Activated naive CD8-positive, alpha-beta T cell treated with anti-CD3 and anti-CD28 coated beads, Interleukin-2, amount 50 U/mL, for 24 hours (primary cell): ENCODE data around the gene MCM9.
"Not testable (repeated sequence)": the region's sequence is repeated elsewhere in the genome, so short reads cannot be mapped to it uniquely, and the experiment has no call there.

Experiments
- ATAC-seq: fragments of 150-1000 bp; cut with Tn5 transposase; one replicate; pipeline ENCODE4 v1.10.0; 2021
- DNase-seq: peaks from one replicate; pipeline ENCODE4 v3.0.0; 2021
- H3K27ac Mint-ChIP-seq: one replicate; pipeline ENCODE4 v1.8.0; 2021; ENCODE audit warnings: mild to moderate bottlenecking, mixed read lengths
- H3K27me3 Mint-ChIP-seq: one replicate; pipeline ENCODE4 v1.8.0; 2021; ENCODE audit warnings: mixed read lengths
- H3K36me3 Mint-ChIP-seq: one replicate; pipeline ENCODE4 v1.8.0; 2021; ENCODE audit warnings: low read depth, mixed read lengths
- H3K4me1 Mint-ChIP-seq: one replicate; pipeline ENCODE4 v1.8.0; 2021; ENCODE audit warnings: mixed read lengths
- H3K4me3 Mint-ChIP-seq: one replicate; pipeline ENCODE4 v1.8.0; 2021; ENCODE audit warnings: mild to moderate bottlenecking, moderate library complexity, mixed read lengths
- H3K9me3 Mint-ChIP-seq: one replicate; pipeline ENCODE4 v1.8.0; 2021; ENCODE audit warnings: mixed read lengths

Gene MCM9

GRCh38 chr6:118776607-118777549, 158.1 kb downstream of the MCM9 start:
- Mint-ChIP-seq H3K4me1 (peaks cover 21% of the 10 kb centered on the region), H3K9me3 (no peaks in the 10 kb centered on the region), H3K27ac (peak overlapping the region; percentile 50), H3K27me3 (no peaks in the 10 kb centered on the region), H3K4me3 (no peak overlapping the region), H3K36me3 (no peaks in the 10 kb centered on the region)
- DNase-seq (peak; percentile 64), ATAC-seq (peak; percentile 82)

- H3K4me3 Mint-ChIP-seq: no peak overlapping the region
- peaks cover 21% of the 10 kb centered on the region for H3K4me1 Mint-ChIP-seq
- H3K9me3 Mint-ChIP-seq: no peaks in the 10 kb centered on the region
- ATAC-seq (no peak), DNase-seq (no peak)
- no peaks in the 10 kb centered on the region for H3K27me3 Mint-ChIP-seq
- H3K27ac Mint-ChIP-seq: no peak overlapping the region
- H3K36me3 Mint-ChIP-seq: no peaks in the 10 kb centered on the region
Observed at GRCh38 chr6:118775381-118775780, 159.6 kb downstream of the MCM9 start.

- Mint-ChIP-seq H3K36me3 (no peaks in the 10 kb centered on the region), H3K27ac (no peak overlapping the region), H3K9me3 (no peaks in the 10 kb centered on the region), H3K27me3 (no peaks in the 10 kb centered on the region), H3K4me1 (peaks cover 26% of the 10 kb centered on the region), H3K4me3 (no peak overlapping the region)
- ATAC-seq (no peak), DNase-seq (no peak)
Observed at GRCh38 chr6:118774581-118774980, 160.4 kb downstream of the MCM9 start.

- no peak overlapping the region for H3K4me3 Mint-ChIP-seq
- no peak for DNase-seq
Observed at GRCh38 chr6:118772886-118773285, 162.1 kb downstream of the MCM9 start.

GRCh38 chr6:118771253-118771652, 163.7 kb downstream of the MCM9 start:
- Mint-ChIP-seq H3K27me3 (no peaks in the 10 kb centered on the region), H3K9me3 (no peaks in the 10 kb centered on the region), H3K27ac (no peak overlapping the region), H3K36me3 (no peaks in the 10 kb centered on the region), H3K4me1 (peaks cover 30% of the 10 kb centered on the region), H3K4me3 (no peak overlapping the region)
- DNase-seq (no peak), ATAC-seq (no peak)

More at GRCh38 chr6:118772886-118773285, 162.1 kb downstream of the MCM9 start:
- ATAC-seq: no peak
- Mint-ChIP-seq H3K27ac (no peak overlapping the region), H3K27me3 (no peaks in the 10 kb centered on the region), H3K36me3 (no peaks in the 10 kb centered on the region), H3K4me1 (peaks cover 41% of the 10 kb centered on the region), H3K9me3 (no peaks in the 10 kb centered on the region)

- Mint-ChIP-seq H3K36me3 (no peaks in the 10 kb centered on the region), H3K4me1 (peaks cover 29% of the 10 kb centered on the region), H3K27ac (no peak overlapping the region), H3K9me3 (no peaks in the 10 kb centered on the region), H3K27me3 (no peaks in the 10 kb centered on the region), H3K4me3 (no peak overlapping the region)
- no peak for DNase-seq
- no peak for ATAC-seq
Observed at GRCh38 chr6:118770835-118771234, 164.1 kb downstream of the MCM9 start.

GRCh38 chr6:118770112-118770788, 164.7 kb downstream of the MCM9 start:
- DNase-seq (no peak), ATAC-seq (no peak)
- Mint-ChIP-seq H3K27ac (no peak overlapping the region), H3K36me3 (no peaks in the 10 kb centered on the region), H3K27me3 (no peaks in the 10 kb centered on the region), H3K4me3 (no peak overlapping the region), H3K9me3 (no peaks in the 10 kb centered on the region), H3K4me1 (peaks cover 30% of the 10 kb centered on the region)

- DNase-seq: no peak
- H3K27me3 Mint-ChIP-seq: no peaks in the 10 kb centered on the region
- H3K9me3 Mint-ChIP-seq: no peaks in the 10 kb centered on the region
- H3K27ac Mint-ChIP-seq: peak overlapping the region; percentile 84
- H3K36me3 Mint-ChIP-seq: no peaks in the 10 kb centered on the region
- H3K4me1 Mint-ChIP-seq: peaks cover 36% of the 10 kb centered on the region
- peak overlapping the region; percentile 34 for H3K4me3 Mint-ChIP-seq
- ATAC-seq: peak; percentile 84
Observed at GRCh38 chr6:118768904-118769325, 166.0 kb downstream of the MCM9 start.

GRCh38 chr6:118768441-118768840, 166.5 kb downstream of the MCM9 start:
- Mint-ChIP-seq H3K9me3 (no peaks in the 10 kb centered on the region), H3K27ac (peak overlapping the region; percentile 84), H3K36me3 (no peaks in the 10 kb centered on the region), H3K27me3 (no peaks in the 10 kb centered on the region), H3K4me1 (peaks cover 36% of the 10 kb centered on the region), H3K4me3 (peak overlapping the region; percentile 34)
- ATAC-seq (no peak), DNase-seq (no peak)

- H3K27me3 Mint-ChIP-seq, H3K36me3 Mint-ChIP-seq, H3K4me3 Mint-ChIP-seq, ATAC-seq, H3K27ac Mint-ChIP-seq, DNase-seq, H3K9me3 Mint-ChIP-seq: not testable (repeated sequence)
- H3K4me1 Mint-ChIP-seq: peaks cover 38% of the 10 kb centered on the region
Observed at GRCh38 chr6:118765316-118765715, 169.6 kb downstream of the MCM9 start.

GRCh38 chr6:118764766-118765165, 170.2 kb downstream of the MCM9 start:
- no peaks in the 10 kb centered on the region for H3K27me3 Mint-ChIP-seq
- DNase-seq: no peak
- H3K4me3 Mint-ChIP-seq: no peak overlapping the region
- peaks cover 34% of the 10 kb centered on the region for H3K4me1 Mint-ChIP-seq
- H3K9me3 Mint-ChIP-seq: no peaks in the 10 kb centered on the region
- ATAC-seq: no peak
- no peaks in the 10 kb centered on the region for H3K36me3 Mint-ChIP-seq
- H3K27ac Mint-ChIP-seq: no peak overlapping the region
